GM21717 (cell line): ENCODE results near the gene GPATCH1.
"Not testable (repeated sequence)": the region's sequence is repeated elsewhere in the genome, so short reads cannot be mapped to it uniquely, and the experiment has no call there.

Source experiments
- ATAC-seq: cut with Tn5 transposase; IDR thresholded peaks from one replicate; pipeline ENCODE4 v1.9.1; 2021; ENCODE audit warnings: mild to moderate bottlenecking, moderate library complexity; ENCODE audit not compliant: unreplicated experiment

Gene GPATCH1

DNA sequence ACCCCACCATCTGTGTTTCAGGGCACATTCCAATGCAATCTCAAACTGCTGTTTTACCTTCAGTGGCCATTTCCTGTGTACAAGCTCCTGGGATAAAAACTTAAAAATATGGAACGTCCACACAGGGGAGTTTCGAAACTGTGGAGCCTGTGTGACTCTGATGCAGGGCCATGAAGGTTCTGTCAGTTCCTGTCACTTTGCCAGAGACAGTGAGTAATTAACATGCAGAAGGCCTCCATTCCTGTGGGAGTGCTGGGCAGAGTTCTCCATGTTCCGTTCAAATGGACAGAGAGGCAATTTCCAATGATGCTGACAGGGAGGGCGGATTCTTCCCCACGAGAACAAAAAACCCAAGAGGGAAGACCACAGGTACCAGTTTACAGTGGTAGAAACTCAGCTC, 75.4 kb downstream of the GPATCH1 start:
- no peak for ATAC-seq

- ATAC-seq, result no peak
Observed at GRCh38 chr19:33157906-33158305, 76.9 kb downstream of the GPATCH1 start.

DNA sequence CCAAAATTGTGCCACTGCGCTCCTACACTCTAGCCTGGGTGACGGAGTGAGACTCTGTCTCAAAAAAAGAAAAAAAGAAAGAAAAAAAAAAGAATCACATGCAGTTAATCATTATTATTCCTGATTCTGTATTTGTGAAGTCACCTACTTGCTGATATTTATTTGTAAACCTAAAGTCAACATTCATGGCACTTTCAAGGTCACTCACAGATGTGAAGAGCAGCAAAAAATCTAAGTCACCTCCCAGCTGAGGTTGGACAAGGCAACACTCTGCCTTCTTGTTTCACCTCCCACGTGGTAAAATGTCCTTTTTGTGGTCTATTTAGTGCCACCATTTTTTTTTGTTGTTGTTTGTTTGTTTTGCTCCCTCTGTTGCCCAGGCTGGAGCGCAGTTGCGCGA, 77.4 kb downstream of the GPATCH1 start:
- ATAC-seq, result no peak

- ATAC-seq, result no peak
Observed at GRCh38 chr19:33159149-33159548, 78.2 kb downstream of the GPATCH1 start.

DNA sequence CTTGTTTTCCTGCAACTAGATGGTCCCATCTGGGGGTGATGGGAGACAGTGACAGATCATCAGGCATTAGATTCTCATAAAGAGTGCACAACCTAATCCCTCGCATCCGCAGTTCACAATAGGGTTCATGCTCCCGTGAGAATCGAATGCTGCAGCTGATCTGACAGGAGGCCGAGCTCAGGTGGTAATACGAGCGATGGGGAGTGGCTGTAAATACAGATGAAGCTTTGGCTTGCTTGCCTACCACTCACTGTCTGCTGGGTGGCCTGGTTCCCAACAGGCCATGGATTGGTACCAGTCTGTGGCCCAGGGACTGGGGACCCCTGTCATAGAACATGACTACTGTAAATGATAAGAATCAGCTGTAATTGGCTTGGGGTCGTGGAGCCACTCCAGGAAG, 78.9 kb downstream of the GPATCH1 start:
- ATAC-seq, result no peak

- no peak for ATAC-seq
Observed at GRCh38 chr19:33161201-33161600, 80.2 kb downstream of the GPATCH1 start.

DNA sequence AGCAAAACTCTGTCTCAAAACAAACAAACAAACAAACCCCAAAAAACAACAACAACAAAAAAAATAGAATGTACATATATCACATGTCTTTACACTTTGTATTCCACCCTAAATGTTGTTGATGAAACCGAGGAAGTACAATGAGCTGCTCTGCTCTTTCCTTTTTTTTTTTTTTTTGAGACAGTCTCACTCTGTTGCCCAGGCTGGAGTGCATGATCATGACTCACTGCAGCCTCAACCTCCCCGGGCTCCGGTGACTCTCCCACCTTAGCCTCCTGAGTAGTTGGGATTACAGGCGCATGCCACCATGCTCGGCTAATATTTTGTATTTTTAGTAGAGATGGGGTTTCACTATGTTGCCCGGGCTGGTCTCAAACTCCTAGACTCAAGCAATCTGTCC, 82.5 kb downstream of the GPATCH1 start:
- ATAC-seq, result no peak

GRCh38 chr19:33166037-33166436, 85.1 kb downstream of the GPATCH1 start:
- not testable (repeated sequence) for ATAC-seq

GRCh38 chr19:33167438-33167837, 86.5 kb downstream of the GPATCH1 start:
- no peak for ATAC-seq

DNA sequence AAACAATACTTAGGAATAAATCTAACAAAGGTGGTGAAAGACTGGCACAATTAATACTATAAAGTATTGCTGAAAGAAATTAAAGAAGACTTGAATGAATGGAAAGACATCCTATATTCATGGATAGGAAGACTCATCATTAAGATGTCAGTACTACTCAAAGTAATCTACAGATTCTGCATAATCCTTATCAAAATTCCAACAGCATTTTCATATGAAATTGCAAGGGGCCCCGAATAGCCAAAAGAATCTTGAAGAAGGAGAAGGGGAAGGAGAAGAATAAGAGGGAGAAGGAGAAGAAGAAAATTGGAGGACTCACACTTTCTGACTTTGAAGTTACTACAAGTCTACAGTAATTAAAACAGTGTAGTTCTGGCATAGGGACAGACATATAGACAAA, 87.5 kb downstream of the GPATCH1 start:
- no peak for ATAC-seq

- ATAC-seq, result no peak
Observed at GRCh38 chr19:33171222-33171795, 90.3 kb downstream of the GPATCH1 start.

DNA sequence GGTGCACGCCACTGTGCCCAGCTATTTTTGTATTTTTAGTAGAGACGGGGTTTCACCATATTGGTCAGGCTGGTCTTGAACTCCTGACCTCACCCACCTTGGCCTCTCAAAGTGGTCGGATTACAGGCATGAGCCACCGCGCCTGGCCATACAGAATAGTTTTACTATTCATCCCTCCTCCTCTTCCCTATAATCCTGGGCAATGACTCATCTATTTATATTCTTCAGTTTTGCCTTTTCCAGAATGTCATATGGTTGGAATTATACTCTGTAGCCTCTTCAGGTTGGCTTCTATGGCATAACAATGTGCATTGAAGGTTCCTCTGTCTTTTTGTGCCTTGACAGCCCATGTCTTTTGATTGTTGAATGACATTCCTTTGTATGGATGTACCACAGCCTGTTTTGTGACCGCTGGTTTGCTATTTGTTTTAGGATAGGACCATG, 91.0 kb downstream of the GPATCH1 start:
- no peak for ATAC-seq

GRCh38 chr19:33174186-33174585, 93.2 kb downstream of the GPATCH1 start:
- ATAC-seq, result no peak

GRCh38 chr19:33175156-33175782, 94.3 kb downstream of the GPATCH1 start:
- no peak for ATAC-seq

DNA sequence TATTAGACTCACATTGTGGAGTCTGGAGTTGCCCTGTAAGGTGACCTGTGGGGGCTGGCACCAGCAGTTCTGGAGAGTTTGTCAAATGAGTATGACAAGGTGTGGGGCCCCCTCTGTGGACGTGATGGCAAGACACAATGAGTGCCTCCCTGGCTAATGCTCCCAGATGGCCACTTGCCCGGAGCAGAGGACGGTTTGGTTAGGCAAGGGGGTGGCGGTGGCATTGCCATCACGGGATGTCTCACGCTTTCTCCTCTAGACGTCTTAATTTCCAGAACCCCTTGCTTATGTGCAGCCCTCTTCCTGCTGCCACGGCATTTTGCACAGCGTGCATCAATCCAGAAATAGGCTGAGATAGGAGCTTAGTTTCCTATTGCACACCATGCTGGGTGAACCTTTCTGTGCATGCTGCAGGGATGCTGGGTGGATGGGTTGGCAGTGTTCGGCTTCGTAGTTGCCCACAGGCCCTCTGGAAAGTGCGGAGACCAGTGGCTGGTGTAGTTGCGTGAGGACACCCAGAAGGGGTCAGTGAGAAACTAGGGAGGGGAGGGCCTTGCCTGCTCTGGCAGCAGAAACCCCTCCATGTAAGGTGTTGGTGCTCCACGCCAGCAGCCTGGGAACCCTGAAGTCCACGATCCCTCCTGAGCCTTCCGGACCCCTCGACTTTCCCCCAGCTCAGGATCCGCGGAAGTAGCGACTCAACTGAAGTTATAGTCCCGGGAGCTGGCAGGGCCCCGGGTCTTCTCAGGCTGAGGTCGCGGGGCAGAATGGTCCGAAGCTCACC, 95.1 kb downstream of the GPATCH1 start:
- peak; percentile 4 for ATAC-seq

- peak; percentile 77 for ATAC-seq
Observed at GRCh38 chr19:33176670-33177416, 95.9 kb downstream of the GPATCH1 start.

- ATAC-seq, result no peak
Observed at GRCh38 chr19:33177417-33177979, 96.5 kb downstream of the GPATCH1 start.
